Natural killer cell (primary cell): ENCODE results near the gene LIN9. TPM values are rescaled to one million over a fixed set of nuclear protein-coding genes. Genes with fewer than 3 reads are reported as not detected.

ENCODE experiments used
- ATAC-seq, 3 donors: fragments of 150-1000 bp in 2 of 3; fragments of 200-7000 bp in 1 of 3; cut with Tn5 transposase; 1 replicate in 1 of 3; 2 replicates in 2 of 3; pipeline ENCODE4 v1.10.0; 2021; ENCODE audit warnings: mild to moderate bottlenecking in 2 of 3, moderate library complexity in 2 of 3
- DNase-seq, 2 donors: peaks; one replicate each; pipeline versions ENCODE4 v3.0.0 to v3.0.0-alpha.2; 2013 to 2021; ENCODE audit warnings: mixed read lengths in 1 of 2
- H3K27ac ChIP-seq: one replicate; pipeline ENCODE4 v1.5.1; 2013; ENCODE audit warnings: mild to moderate bottlenecking, low read length
- H3K27me3 ChIP-seq: one replicate; pipeline ENCODE4 v1.6.1; 2013; ENCODE audit warnings: low read length; ENCODE audit not compliant: control insufficient read depth, insufficient read depth
- H3K36me3 ChIP-seq: one replicate; pipeline ENCODE4 v1.6.1; 2013; ENCODE audit warnings: low read length; ENCODE audit not compliant: control insufficient read depth, insufficient read depth
- H3K4me1 ChIP-seq: one replicate; pipeline ENCODE4 v1.6.1; 2013; ENCODE audit warnings: low read length; ENCODE audit not compliant: control insufficient read depth, insufficient read depth
- H3K4me3 ChIP-seq: one replicate; pipeline ENCODE4 v1.5.1; 2013; ENCODE audit warnings: low read length
- H3K9me3 ChIP-seq: one replicate; pipeline ENCODE4 v1.6.1; 2013; ENCODE audit warnings: low read length; ENCODE audit not compliant: control insufficient read depth, insufficient read depth
- H3K27ac Mint-ChIP-seq, 2 donors: one replicate each; pipeline ENCODE4 v1.8.0; 2022; ENCODE audit warnings: mild to moderate bottlenecking in 2 of 2, mixed read lengths in 2 of 2, moderate library complexity in 1 of 2
- H3K27me3 Mint-ChIP-seq, 2 donors: one replicate each; pipeline ENCODE4 v1.8.0; 2022; ENCODE audit warnings: low read depth in 2 of 2, mixed read lengths in 2 of 2
- H3K36me3 Mint-ChIP-seq: one replicate; pipeline ENCODE4 v1.8.0; 2022; ENCODE audit warnings: mixed read lengths
- H3K4me1 Mint-ChIP-seq, 2 donors: one replicate each; pipeline ENCODE4 v1.8.0; 2022; ENCODE audit warnings: mixed read lengths in 2 of 2
- H3K4me3 Mint-ChIP-seq: one replicate; pipeline ENCODE4 v1.8.0; 2022; ENCODE audit warnings: mild to moderate bottlenecking, moderate library complexity, mixed read lengths
- H3K9me3 Mint-ChIP-seq, 2 donors: one replicate each; pipeline ENCODE4 v1.8.0; 2022; ENCODE audit warnings: mixed read lengths in 2 of 2
- WGBS: methylation state at CpG from one replicate; pipeline ENCODE4 v1.1.7; 2013; ENCODE audit warnings: missing lambda C conversion rate; ENCODE audit not compliant: insufficient coverage; 5-methylcytosine and 5-hydroxymethylcytosine counted together
- intact Hi-C: fragments of 100-400 bp; cut with micrococcal nuclease; formaldehyde crosslinking; loops from one replicate; pipeline ENCODE4 v1.14.2; 2022
- total RNA-seq, 4 donors: library from RNA; stranded (reverse); fragments of 120-200 nt in 1 of 4; gene quantifications; one replicate each; pipeline versions ENCODE4 v1.2.3 to v1.2.4, GENCODE V29; 2013 to 2022
- TF ChIP-seq, protein P1 (sequence below): fragments of 200-600 bp; IDR thresholded peaks from one replicate; pipeline ENCODE4 v1.8.0; 2022; ENCODE audit warnings: antibody characterized with exemption

Gene LIN9
- total RNA-seq, 3 donors from 2014 or later (not counting 1 experiment from before 2014, with no cell fraction given) = 1.3 to 2.9 (median 2.4) TPM

DNA sequence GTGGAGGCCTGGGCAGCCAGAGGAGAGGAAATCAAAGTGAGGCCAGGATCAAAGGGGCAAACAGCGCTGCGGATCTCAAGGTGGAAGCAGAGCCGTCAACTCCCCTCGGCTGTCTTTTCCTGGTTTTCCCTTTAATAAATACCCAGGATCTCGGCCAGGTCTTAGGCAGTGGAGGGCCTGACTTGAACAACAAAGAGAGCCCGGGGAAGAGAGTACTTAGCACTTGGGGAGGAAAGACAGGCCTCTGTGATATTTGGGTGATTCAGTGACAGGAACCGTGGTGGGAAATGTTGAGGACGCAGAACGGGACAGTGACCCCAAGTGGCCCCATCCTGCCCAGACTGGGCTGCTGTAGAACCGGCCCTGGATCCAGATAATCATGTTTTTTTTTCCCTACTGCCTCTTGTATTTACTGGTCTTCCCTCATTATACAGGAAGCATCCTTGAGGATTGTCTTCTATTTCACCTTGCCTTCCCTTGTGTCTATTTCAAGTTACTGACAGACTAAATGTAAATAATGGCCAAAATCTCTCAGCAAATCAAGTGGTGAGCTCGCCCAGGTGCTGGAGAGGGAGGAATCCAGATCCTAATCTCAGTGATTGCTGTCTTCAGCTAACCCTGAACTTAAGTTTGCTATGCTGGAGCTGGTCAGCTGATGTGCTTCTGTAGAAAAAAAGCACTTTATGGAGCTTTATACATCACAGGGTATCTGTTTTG is 88.3 kb downstream of the LIN9 start:
- peaks cover under 1% of the 10 kb centered on the region for H3K36me3 Mint-ChIP-seq
- peaks cover 7 to 24% of the 10 kb centered on the region in 2 donors for H3K27me3 Mint-ChIP-seq
- H3K27ac Mint-ChIP-seq = no peak overlapping the region
- H3K27ac ChIP-seq = no peak overlapping the region
- no peaks in the 10 kb centered on the region for H3K9me3 Mint-ChIP-seq
- TF ChIP-seq, protein P1, sequence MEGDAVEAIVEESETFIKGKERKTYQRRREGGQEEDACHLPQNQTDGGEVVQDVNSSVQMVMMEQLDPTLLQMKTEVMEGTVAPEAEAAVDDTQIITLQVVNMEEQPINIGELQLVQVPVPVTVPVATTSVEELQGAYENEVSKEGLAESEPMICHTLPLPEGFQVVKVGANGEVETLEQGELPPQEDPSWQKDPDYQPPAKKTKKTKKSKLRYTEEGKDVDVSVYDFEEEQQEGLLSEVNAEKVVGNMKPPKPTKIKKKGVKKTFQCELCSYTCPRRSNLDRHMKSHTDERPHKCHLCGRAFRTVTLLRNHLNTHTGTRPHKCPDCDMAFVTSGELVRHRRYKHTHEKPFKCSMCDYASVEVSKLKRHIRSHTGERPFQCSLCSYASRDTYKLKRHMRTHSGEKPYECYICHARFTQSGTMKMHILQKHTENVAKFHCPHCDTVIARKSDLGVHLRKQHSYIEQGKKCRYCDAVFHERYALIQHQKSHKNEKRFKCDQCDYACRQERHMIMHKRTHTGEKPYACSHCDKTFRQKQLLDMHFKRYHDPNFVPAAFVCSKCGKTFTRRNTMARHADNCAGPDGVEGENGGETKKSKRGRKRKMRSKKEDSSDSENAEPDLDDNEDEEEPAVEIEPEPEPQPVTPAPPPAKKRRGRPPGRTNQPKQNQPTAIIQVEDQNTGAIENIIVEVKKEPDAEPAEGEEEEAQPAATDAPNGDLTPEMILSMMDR = no peak
- intact Hi-C loops = no loop called here
- peaks cover 6% of the 10 kb centered on the region for H3K27me3 ChIP-seq
- no peak overlapping the region for H3K4me3 ChIP-seq
- WGBS = 87% methylated on average over 11 of the region's 11 CpGs
- H3K4me3 Mint-ChIP-seq = no peak overlapping the region
- H3K4me1 Mint-ChIP-seq = no peaks in the 10 kb centered on the region
- H3K9me3 ChIP-seq = no peaks in the 10 kb centered on the region
- DNase-seq (no peak), ATAC-seq (no peak)
- peaks cover 12% of the 10 kb centered on the region for H3K4me1 ChIP-seq
- no peaks in the 10 kb centered on the region for H3K36me3 ChIP-seq

GRCh38 chr1:226217273-226217672 is 91.7 kb downstream of the LIN9 start:
- intact Hi-C loops = no loop called here
- no peak overlapping the region for H3K4me3 ChIP-seq

DNA sequence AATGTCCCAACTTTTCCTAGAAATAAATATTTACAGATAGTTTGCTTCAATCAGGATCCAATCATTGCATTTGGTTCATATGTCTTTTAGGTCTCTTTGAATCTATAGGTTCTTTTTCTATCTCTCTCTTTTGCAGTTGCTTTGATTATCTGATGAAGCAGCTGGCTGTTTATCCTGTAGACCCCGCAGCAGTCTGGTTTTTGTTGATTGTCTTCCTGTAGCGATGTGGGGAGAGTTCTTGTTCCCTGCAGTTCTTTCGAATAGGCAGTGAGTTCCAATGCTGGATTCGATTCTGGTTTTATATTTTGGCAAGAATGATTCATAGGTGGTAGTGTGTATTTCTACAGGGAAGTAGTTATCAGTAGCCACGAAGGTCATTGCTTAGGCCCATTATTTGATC is 92.9 kb downstream of the LIN9 start:
- Histone ChIP-seq H3K4me1 (no peaks in the 10 kb centered on the region), H3K27me3 (no peaks in the 10 kb centered on the region), H3K4me3 (no peak overlapping the region), H3K27ac (no peak overlapping the region), H3K36me3 (no peaks in the 10 kb centered on the region), H3K9me3 (no peaks in the 10 kb centered on the region)
- Mint-ChIP-seq H3K9me3 (no peaks in the 10 kb centered on the region), H3K27ac (no peak overlapping the region), H3K36me3 (no peaks in the 10 kb centered on the region), H3K4me3 (no peak overlapping the region), H3K27me3 (peaks cover 0 to 3% of the 10 kb centered on the region in 2 donors), H3K4me1 (no peaks in the 10 kb centered on the region)
- intact Hi-C loops = no loop called here
- ATAC-seq = no peak
- 61% methylated on average over 5 of the region's 5 CpGs for WGBS
- TF ChIP-seq, protein P1 = no peak
- DNase-seq = no peak

More at GRCh38 chr1:226217273-226217672, 91.7 kb downstream of the LIN9 start:
- Mint-ChIP-seq H3K36me3 (no peaks in the 10 kb centered on the region), H3K4me3 (no peak overlapping the region), H3K4me1 (no peaks in the 10 kb centered on the region), H3K27ac (no peak overlapping the region), H3K9me3 (no peaks in the 10 kb centered on the region), H3K27me3 (peaks cover 5 to 7% of the 10 kb centered on the region in 2 donors)
- Histone ChIP-seq H3K9me3 (no peaks in the 10 kb centered on the region), H3K36me3 (no peaks in the 10 kb centered on the region), H3K27ac (no peak overlapping the region), H3K27me3 (no peaks in the 10 kb centered on the region), H3K4me1 (no peaks in the 10 kb centered on the region)
- TF ChIP-seq, protein P1 = no peak
- no peak for DNase-seq
- ATAC-seq = no peak
- WGBS = 79% methylated on average over 10 of the region's 10 CpGs

GRCh38 chr1:226215239-226215638 is 93.7 kb downstream of the LIN9 start:
- H3K27ac Mint-ChIP-seq = no peak overlapping the region
- peaks cover 0 to 3% of the 10 kb centered on the region in 2 donors for H3K27me3 Mint-ChIP-seq
- TF ChIP-seq, protein P1 = no peak
- H3K4me3 ChIP-seq = no peak overlapping the region
- ATAC-seq (no peak), DNase-seq (no peak)
- H3K4me3 Mint-ChIP-seq = no peak overlapping the region
- H3K4me1 ChIP-seq = no peaks in the 10 kb centered on the region
- no peaks in the 10 kb centered on the region for H3K36me3 Mint-ChIP-seq
- intact Hi-C loops = no loop called here
- no peaks in the 10 kb centered on the region for H3K27me3 ChIP-seq
- H3K9me3 ChIP-seq = no peaks in the 10 kb centered on the region
- H3K9me3 Mint-ChIP-seq = no peaks in the 10 kb centered on the region
- 52% methylated on average over 4 of the region's 5 CpGs for WGBS
- no peaks in the 10 kb centered on the region for H3K36me3 ChIP-seq
- no peak overlapping the region for H3K27ac ChIP-seq
- H3K4me1 Mint-ChIP-seq = no peaks in the 10 kb centered on the region
